ENCODE results near the gene HM13. TPM values are rescaled to one million over a fixed set of nuclear protein-coding genes. Genes with fewer than 3 reads are reported as not detected.

The HM13 gene
- total and polyA plus RNA-seq, 2 of the 13 experiments (the other 11 are each of a cell fraction or from before 2014, with no cell fraction given), result 118 to 243 TPM

GRCh38 chr20:31568773-31569162 is 54.5 kb downstream of the HM13 start (continued):
- TF ChIP-seq ZNF652 (CRISPR knock-in tag; IDR thresholded peaks at IDR 0.05; ENCODE audit: borderline replicate concordance, low read depth) (no peak), LRRFIP1 (CRISPR knock-in tag; conservative IDR thresholded peaks at IDR 0.05) (no peak), FIP1L1 (IDR thresholded peaks at IDR 0.05; ENCODE audit: borderline replicate concordance, insufficient read depth, low read depth, low read length) (no peak), ZBTB3 (CRISPR knock-in tag; IDR thresholded peaks at IDR 0.05; ENCODE audit: borderline replicate concordance, low read depth) (no peak), NCOR1 (IDR thresholded peaks at IDR 0.05; ENCODE audit: borderline replicate concordance, low read length) (no peak), KDM2A (CRISPR knock-in tag; IDR thresholded peaks at IDR 0.05; ENCODE audit: borderline replicate concordance, low read depth) (peak; percentile 12; the same call in 1 of the 2 replicates), CHCHD3 (CRISPR knock-in tag; IDR thresholded peaks at IDR 0.05) (no peak), ZNF570 (CRISPR knock-in tag; IDR thresholded peaks at IDR 0.05; ENCODE audit: borderline replicate concordance) (no peak)
- TF ChIP-seq, protein P1, sequence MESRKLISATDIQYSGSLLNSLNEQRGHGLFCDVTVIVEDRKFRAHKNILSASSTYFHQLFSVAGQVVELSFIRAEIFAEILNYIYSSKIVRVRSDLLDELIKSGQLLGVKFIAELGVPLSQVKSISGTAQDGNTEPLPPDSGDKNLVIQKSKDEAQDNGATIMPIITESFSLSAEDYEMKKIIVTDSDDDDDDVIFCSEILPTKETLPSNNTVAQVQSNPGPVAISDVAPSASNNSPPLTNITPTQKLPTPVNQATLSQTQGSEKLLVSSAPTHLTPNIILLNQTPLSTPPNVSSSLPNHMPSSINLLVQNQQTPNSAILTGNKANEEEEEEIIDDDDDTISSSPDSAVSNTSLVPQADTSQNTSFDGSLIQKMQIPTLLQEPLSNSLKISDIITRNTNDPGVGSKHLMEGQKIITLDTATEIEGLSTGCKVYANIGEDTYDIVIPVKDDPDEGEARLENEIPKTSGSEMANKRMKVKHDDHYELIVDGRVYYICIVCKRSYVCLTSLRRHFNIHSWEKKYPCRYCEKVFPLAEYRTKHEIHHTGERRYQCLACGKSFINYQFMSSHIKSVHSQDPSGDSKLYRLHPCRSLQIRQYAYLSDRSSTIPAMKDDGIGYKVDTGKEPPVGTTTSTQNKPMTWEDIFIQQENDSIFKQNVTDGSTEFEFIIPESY (CRISPR knock-in tag; IDR thresholded peaks at IDR 0.05), result peak; percentile 86

All from HepG2 (cell line).